GM23338 (cell line): Measurements from ENCODE around the gene MLC1. TPM values are rescaled to one million over a fixed set of nuclear protein-coding genes. Genes with fewer than 3 reads are reported as not detected.

Source experiments
- ATAC-seq: fragments of 200-7000 bp; cut with Tn5 transposase; 3 replicates; pipeline ENCODE4 v1.9.1; 2020
- DNase-seq: peaks from one replicate; pipeline ENCODE4 v3.0.0-alpha.2; 2015; ENCODE audit warnings: low spot score
- H2AFZ ChIP-seq: fragments of 200-600 bp; sonication (generic); 2 replicates; pipeline ENCODE4 v1.8.0; 2016; ENCODE audit warnings: antibody characterized with exemption, mild to moderate bottlenecking, moderate library complexity
- H3F3A ChIP-seq: fragments of 200-600 bp; sonication (generic); replicated peaks from 2 replicates; pipeline ENCODE4 v1.8.0; 2017; ENCODE audit warnings: antibody characterized with exemption, mixed run types, low read depth
- H3K27ac ChIP-seq: fragments of 200-600 bp; sonication (generic); 2 replicates; pipeline ENCODE4 v1.6.1; 2016; ENCODE audit warnings: low read depth
- H3K27me3 ChIP-seq: fragments of 200-600 bp; sonication (generic); 2 replicates; pipeline ENCODE4 v1.8.0; 2016; ENCODE audit warnings: mild to moderate bottlenecking, mixed run types, moderate library complexity; ENCODE audit not compliant: insufficient read depth
- H3K36me3 ChIP-seq: fragments of 200-600 bp; sonication (generic); 2 replicates; pipeline ENCODE4 v1.8.0; 2016; ENCODE audit warnings: mild to moderate bottlenecking; ENCODE audit not compliant: insufficient read depth
- H3K4me1 ChIP-seq: fragments of 200-600 bp; sonication (generic); 2 replicates; pipeline ENCODE4 v1.8.0; 2016; ENCODE audit warnings: mild to moderate bottlenecking, moderate library complexity; ENCODE audit not compliant: insufficient read depth
- H3K4me2 ChIP-seq: fragments of 200-600 bp; sonication (generic); 2 replicates; pipeline ENCODE4 v1.7.1; 2017; ENCODE audit warnings: mixed run types
- H3K4me3 ChIP-seq: fragments of 200-600 bp; sonication (generic); 2 replicates; pipeline ENCODE4 v1.6.1; 2016; ENCODE audit warnings: mixed run types
- H3K79me2 ChIP-seq: fragments of 200-600 bp; sonication (generic); replicated peaks from 2 replicates; pipeline ENCODE4 v1.8.0; 2017; ENCODE audit warnings: mild to moderate bottlenecking; ENCODE audit not compliant: insufficient read depth
- H3K9me2 ChIP-seq: fragments of 200-600 bp; sonication (generic); 2 replicates; pipeline ENCODE4 v1.8.0; 2017; ENCODE audit not compliant: insufficient read depth
- H4K20me1 ChIP-seq: fragments of 200-600 bp; sonication (generic); replicated peaks from 2 replicates; pipeline ENCODE4 v1.8.0; 2017; ENCODE audit warnings: mild to moderate bottlenecking; ENCODE audit not compliant: insufficient read depth
- H3K27ac Mint-ChIP-seq: 2 replicates; pipeline ENCODE4 v1.8.0; 2020; ENCODE audit warnings: inconsistent platforms, mild to moderate bottlenecking, moderate library complexity, mixed read lengths
- H3K27me3 Mint-ChIP-seq: 3 replicates; pipeline ENCODE4 v1.8.0; 2022; ENCODE audit warnings: low read depth, mild to moderate bottlenecking, moderate library complexity, mixed read lengths, inconsistent platforms; ENCODE audit not compliant: insufficient read depth, poor library complexity
- H3K36me3 Mint-ChIP-seq: 3 replicates; pipeline ENCODE4 v1.8.0; 2021; ENCODE audit warnings: low read depth, mild to moderate bottlenecking, inconsistent platforms, moderate library complexity, mixed read lengths
- H3K4me1 Mint-ChIP-seq: 3 replicates; pipeline ENCODE4 v1.8.0; 2020; ENCODE audit warnings: mild to moderate bottlenecking, inconsistent platforms, mixed read lengths
- H3K4me3 Mint-ChIP-seq: 3 replicates; pipeline ENCODE4 v1.8.0; 2021; ENCODE audit warnings: moderate library complexity, mild to moderate bottlenecking, inconsistent platforms, mixed read lengths
- H3K9me3 Mint-ChIP-seq: 3 replicates; pipeline ENCODE4 v1.8.0; 2020; ENCODE audit warnings: moderate library complexity, mild to moderate bottlenecking, inconsistent platforms, mixed read lengths
- CREB1 ChIP-seq: fragments of 250-450 bp; sonication (Bioruptor Pico); IDR thresholded peaks from 2 replicates; pipeline ENCODE4 v1.5.0; 2020; ENCODE audit warnings: low read depth, mild to moderate bottlenecking, moderate library complexity
- EZH2phosphoT487 ChIP-seq: fragments of 200-600 bp; sonication (generic); IDR thresholded peaks from one replicate; pipeline ENCODE4 v1.8.1; 2018; ENCODE audit warnings: antibody characterized with exemption; ENCODE audit not compliant: unreplicated experiment
- JUNB ChIP-seq: IDR thresholded peaks from one replicate; pipeline ENCODE4 v1.6.1; 2016; ENCODE audit warnings: antibody characterized with exemption; ENCODE audit not compliant: unreplicated experiment
- NANOG ChIP-seq: IDR thresholded peaks from 2 replicates; pipeline ENCODE4 v1.6.1; 2016; ENCODE audit warnings: antibody characterized with exemption, borderline replicate concordance
- STAT1 ChIP-seq: IDR thresholded peaks from one replicate; pipeline ENCODE4 v1.6.1; 2016; ENCODE audit warnings: antibody characterized with exemption; ENCODE audit not compliant: unreplicated experiment
- ZNF114 ChIP-seq: fragments of 250-450 bp; sonication (Bioruptor Pico); IDR thresholded peaks from 2 replicates; pipeline ENCODE4 v1.5.0; 2020; ENCODE audit warnings: mild to moderate bottlenecking, moderate library complexity
- ZNF462 ChIP-seq: fragments of 250-450 bp; sonication (Bioruptor Pico); IDR thresholded peaks from 2 replicates; pipeline ENCODE4 v1.5.0; 2020; ENCODE audit warnings: mild to moderate bottlenecking, moderate library complexity
- polyA plus RNA-seq: library from polyadenylated mRNA; unstranded; fragments of >200 nt; fragmentation: Nextera tagmentation; extraction: Ambion mirVana; gene quantifications from 2 replicates; pipeline ENCODE4 v1.2.1, GENCODE V29; 2016
- total RNA-seq: library from RNA; depleted of rRNA; stranded (reverse); fragments of >200 nt; shearing (Covaris generic); gene quantifications from 2 replicates; pipeline ENCODE4 v1.2.3, GENCODE V29; 2014
- TF ChIP-seq, protein P1 (sequence below), 2 experiments: fragments of 200-600 bp in 1 of 2; sonication (generic) in 1 of 2; conservative IDR thresholded peaks; 2 replicates each; pipeline versions ENCODE4 v1.5.1 to v1.6.1; 2016 to 2017; ENCODE audit warnings: antibody characterized with exemption in 2 of 2, low read depth in 2 of 2, mild to moderate bottlenecking in 2 of 2, moderate library complexity in 1 of 2

MLC1 gene
- total and polyA plus RNA-seq, 2 experiments from 2014 or later, result not detected

GRCh38 chr22:50084614-50085021 is 608 bp downstream of the MLC1 start (continued):
- TF ChIP-seq, protein P1, sequence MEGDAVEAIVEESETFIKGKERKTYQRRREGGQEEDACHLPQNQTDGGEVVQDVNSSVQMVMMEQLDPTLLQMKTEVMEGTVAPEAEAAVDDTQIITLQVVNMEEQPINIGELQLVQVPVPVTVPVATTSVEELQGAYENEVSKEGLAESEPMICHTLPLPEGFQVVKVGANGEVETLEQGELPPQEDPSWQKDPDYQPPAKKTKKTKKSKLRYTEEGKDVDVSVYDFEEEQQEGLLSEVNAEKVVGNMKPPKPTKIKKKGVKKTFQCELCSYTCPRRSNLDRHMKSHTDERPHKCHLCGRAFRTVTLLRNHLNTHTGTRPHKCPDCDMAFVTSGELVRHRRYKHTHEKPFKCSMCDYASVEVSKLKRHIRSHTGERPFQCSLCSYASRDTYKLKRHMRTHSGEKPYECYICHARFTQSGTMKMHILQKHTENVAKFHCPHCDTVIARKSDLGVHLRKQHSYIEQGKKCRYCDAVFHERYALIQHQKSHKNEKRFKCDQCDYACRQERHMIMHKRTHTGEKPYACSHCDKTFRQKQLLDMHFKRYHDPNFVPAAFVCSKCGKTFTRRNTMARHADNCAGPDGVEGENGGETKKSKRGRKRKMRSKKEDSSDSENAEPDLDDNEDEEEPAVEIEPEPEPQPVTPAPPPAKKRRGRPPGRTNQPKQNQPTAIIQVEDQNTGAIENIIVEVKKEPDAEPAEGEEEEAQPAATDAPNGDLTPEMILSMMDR (conservative IDR thresholded peaks at IDR 0.05; ENCODE audit: low read depth in 2 of 2), result no peak
- no peak for TF ChIP-seq EZH2phosphoT487
- TF ChIP-seq JUNB, result no peak
- TF ChIP-seq NANOG, result no peak

- Mint-ChIP-seq H3K4me1 (peaks cover 10% of the 10 kb centered on the region), H3K27me3 (peaks cover 18% of the 10 kb centered on the region), H3K27ac (no peak overlapping the region), H3K36me3 (no peaks in the 10 kb centered on the region), H3K9me3 (no peaks in the 10 kb centered on the region), H3K4me3 (no peak overlapping the region)
- H3F3A ChIP-seq, result peaks cover under 1% of the 10 kb centered on the region; the same call in 1 of the 2 replicates
- H3K79me2 ChIP-seq, result no peaks in the 10 kb centered on the region
- no peak overlapping the region for H3K4me3 ChIP-seq
- no peak; the same call in 2 of the 3 replicates for ATAC-seq
- no peaks in the 10 kb centered on the region for H4K20me1 ChIP-seq
- H3K4me1 ChIP-seq, result no peaks in the 10 kb centered on the region; the same call in 1 of the 2 replicates
- H3K9me2 ChIP-seq, result no peaks in the 10 kb centered on the region
- no peaks in the 10 kb centered on the region for H3K36me3 ChIP-seq
- peaks cover 3% of the 10 kb centered on the region; the same call in 1 of the 2 replicates for H3K27me3 ChIP-seq
- DNase-seq, result no peak
- TF ChIP-seq NANOG (no peak), ZNF114 (no peak), ZNF462 (CRISPR knock-in tag) (no peak), STAT1 (no peak), CREB1 (CRISPR knock-in tag) (no peak)
- no peak overlapping the region for H3K4me2 ChIP-seq
- H2AFZ ChIP-seq, result no peak overlapping the region
- no peak overlapping the region for H3K27ac ChIP-seq
These were observed 1.1 kb downstream of the MLC1 start for GRCh38 chr22:50084080-50084477.
